HG03196 (cell line): ENCODE measurements around the gene PLA2G6.

Experiments used
- ATAC-seq: cut with Tn5 transposase; IDR thresholded peaks from one replicate; pipeline ENCODE4 v1.9.1; 2021; ENCODE audit not compliant: unreplicated experiment

PLA2G6 gene

GRCh38 chr22:38074181-38075104 is 107.2 kb downstream of the PLA2G6 start:
- no peak for ATAC-seq

GRCh38 chr22:38073150-38074130 is 108.2 kb downstream of the PLA2G6 start:
- no peak for ATAC-seq

GRCh38 chr22:38072322-38073149 is 109.1 kb downstream of the PLA2G6 start:
- no peak for ATAC-seq

GRCh38 chr22:38071421-38072321 is 110.0 kb downstream of the PLA2G6 start:
- no peak for ATAC-seq

- ATAC-seq, result no peak
Observed at GRCh38 chr22:38070250-38070921, 111.2 kb downstream of the PLA2G6 start.

GRCh38 chr22:38069372-38070249 is 112.0 kb downstream of the PLA2G6 start:
- no peak for ATAC-seq

GRCh38 chr22:38068641-38069371 is 112.8 kb downstream of the PLA2G6 start:
- ATAC-seq, result no peak

GRCh38 chr22:38067761-38068360 is 113.8 kb downstream of the PLA2G6 start:
- ATAC-seq, result no peak

- no peak for ATAC-seq
Observed at GRCh38 chr22:38067028-38067415, 114.6 kb downstream of the PLA2G6 start.

- ATAC-seq, result no peak
Observed at GRCh38 chr22:38066381-38067027, 115.1 kb downstream of the PLA2G6 start.

GRCh38 chr22:38065539-38065938 is 116.1 kb downstream of the PLA2G6 start:
- no peak for ATAC-seq

- ATAC-seq, result no peak
Observed at GRCh38 chr22:38062791-38063190, 118.8 kb downstream of the PLA2G6 start.
